ENCODE data around the gene VWA3A.
A peak's percentile ranks its signal among the peaks of the same experiment; 100 is the strongest.
"Not testable (repeated sequence)": the region's sequence is repeated elsewhere in the genome, so short reads cannot be mapped to it uniquely, and the experiment has no call there.

Gene VWA3A

DNA sequence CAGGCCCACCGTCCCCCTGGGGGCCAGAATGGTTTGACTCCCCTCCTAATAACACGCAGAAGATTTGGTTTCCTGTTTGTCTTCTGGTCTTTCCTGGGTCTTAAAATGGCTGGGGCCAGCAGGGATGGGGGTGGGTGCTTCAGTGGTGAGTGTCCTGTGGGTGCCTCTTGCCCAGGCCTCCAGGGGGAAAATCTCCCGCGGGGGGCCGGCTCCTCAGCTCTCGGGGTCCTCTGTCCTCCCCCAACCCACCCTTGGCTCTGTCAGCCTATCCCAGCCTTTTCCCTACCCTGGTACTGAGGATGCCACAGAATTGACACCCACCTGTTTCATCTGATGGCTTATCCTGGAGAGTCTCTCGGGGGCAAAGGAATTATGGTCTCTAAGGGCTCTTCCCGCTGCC lies 46.1 kb downstream of the VWA3A start:
- no peak for DNase-seq (ENCODE audit: low read depth in 2 of 3, low spot score in 1 of 3)

- DNase-seq (ENCODE audit: low read depth in 2 of 3, low spot score in 1 of 3) = no peak
Measured at GRCh38 chr16:22139008-22139407, 46.7 kb downstream of the VWA3A start.

DNA sequence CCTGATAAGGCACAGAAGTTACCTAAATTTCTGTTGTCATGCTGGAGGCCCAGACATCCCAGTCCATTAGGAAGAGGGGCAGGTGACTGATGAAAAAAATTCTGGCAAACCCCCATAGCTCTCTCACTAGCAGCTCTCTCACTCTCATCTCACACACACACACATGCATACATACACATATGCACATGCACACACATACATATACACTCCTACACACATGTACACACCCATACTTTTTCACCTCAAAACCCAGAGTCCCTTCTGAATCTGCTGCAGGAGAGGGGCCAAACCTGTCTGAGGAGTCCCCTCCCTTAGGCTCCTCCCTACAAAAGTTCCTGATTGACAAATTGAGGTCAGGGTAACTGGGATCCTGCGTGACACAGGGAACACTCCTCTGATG lies 47.4 kb downstream of the VWA3A start:
- DNase-seq (ENCODE audit: low read depth in 2 of 3, low spot score in 1 of 3) = no peak

DNA sequence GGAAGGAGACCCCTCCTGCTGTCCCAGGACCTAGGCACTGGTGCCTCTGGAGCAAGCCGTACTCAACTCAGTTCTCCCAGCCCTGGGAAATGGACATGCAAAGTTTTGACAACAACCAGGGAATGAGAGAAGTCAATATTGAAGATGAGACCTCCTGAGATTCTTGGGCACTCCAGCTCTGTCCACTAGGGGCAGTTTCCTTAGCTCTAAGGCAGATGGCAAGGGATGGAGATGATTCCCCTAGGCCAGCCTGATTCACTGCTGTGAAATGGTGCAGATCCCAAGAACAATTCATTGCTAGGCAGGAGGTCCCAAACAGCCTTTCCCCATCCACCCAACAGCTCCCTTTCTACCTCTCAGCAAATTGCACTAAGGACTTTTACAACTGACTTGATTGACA lies 49.4 kb downstream of the VWA3A start:
- no peak for DNase-seq (ENCODE audit: low read depth in 2 of 3, low spot score in 1 of 3)

DNA sequence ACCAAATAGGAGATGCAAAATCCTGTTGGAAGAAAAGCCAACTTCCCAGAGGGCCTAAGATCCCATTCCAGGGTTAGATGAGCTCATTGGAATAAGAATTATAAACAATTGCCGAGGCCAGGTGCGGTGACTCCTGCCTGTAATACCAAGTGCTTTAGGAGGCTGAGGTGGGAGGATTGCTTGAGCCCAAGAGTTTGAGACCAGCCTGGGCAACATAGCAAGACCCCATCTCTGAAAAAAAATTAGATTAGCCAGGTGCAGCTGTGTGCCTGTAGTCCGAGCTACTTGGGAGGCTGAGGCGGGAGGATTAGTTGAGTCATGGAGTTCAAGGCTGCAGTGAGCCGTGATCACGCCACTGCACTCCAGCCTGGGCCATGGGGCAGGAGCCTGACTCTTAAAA lies 52.2 kb downstream of the VWA3A start:
- no peak for DNase-seq (ENCODE audit: low read depth in 2 of 3, low spot score in 1 of 3)

DNA sequence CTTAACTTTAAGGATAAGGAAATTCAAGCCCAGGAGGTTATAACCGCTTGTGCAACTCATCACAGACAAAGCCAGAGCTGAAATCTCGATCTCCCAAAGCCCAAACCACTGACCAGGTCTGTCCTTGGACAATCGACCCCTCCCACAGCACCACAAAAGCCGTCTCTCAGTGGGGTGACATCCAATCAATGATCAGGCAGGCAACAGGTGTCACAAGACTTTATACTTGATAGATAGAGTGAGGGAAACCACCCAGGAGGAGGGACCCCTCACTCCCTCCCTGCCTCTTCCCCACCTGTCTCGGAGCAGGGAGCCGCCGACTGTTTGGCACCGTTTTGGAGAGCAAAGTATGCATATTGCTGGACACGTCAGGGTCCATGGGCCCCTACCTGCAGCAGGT lies 55.5 kb downstream of the VWA3A start:
- no peak for DNase-seq (ENCODE audit: low read depth in 2 of 3, low spot score in 1 of 3)

DNA sequence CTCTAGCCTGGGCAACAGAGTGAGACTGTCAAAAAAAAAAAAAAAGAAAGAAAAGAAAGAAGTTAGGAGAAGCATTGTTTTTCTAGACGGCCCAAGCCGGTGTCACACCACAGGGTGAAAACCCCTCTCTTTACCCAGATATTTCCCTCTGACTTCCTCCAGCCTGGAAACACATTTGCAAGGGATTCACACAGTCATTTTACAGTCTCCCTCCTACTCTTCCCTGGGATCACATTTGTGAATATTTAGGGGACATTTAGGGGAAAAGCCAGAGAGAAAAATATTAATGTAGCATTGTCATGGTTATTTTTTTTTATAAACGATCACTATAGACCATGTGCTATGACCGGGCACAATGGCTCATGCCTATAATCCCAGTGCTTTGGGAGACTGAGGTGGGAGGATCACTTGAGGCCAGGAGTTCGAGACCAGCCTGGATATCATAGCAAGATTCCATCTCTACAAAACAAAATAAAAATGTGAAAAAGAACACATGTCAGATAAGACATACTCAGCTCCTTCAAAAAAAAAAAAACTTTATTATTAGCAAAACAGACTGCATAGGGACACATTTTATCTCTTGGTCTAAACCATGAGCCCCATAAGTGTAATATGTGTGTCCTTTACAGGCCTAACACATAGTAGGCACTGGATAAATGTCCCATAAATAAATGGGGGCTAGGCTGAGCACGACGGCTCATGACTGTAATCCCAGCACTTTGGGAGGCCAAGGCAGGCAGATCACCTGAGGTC lies 59.1 kb downstream of the VWA3A start:
- no peak for DNase-seq (ENCODE audit: low read depth in 2 of 3, low spot score in 1 of 3)

DNA sequence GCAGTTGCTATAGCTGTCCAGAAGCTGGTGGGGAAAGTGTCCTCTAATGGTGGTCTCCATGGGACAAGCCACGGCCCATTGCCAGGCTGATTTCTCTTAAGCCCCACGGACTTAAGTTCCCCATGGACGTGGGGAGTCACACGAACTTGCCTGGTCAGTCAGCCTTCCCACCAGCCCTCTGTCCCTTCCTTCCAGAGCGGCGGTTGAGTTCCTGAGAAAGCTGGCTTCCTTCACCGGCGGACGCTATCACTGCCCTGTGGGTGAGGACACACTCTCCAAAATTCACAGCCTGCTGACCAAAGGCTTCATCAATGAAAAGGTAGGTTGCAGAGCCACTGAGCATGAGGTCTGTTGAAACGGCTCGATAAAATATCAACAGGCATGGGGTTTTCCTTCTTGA lies 60.0 kb downstream of the VWA3A start:
- no peak for DNase-seq (ENCODE audit: low read depth in 2 of 3, low spot score in 1 of 3)

DNA sequence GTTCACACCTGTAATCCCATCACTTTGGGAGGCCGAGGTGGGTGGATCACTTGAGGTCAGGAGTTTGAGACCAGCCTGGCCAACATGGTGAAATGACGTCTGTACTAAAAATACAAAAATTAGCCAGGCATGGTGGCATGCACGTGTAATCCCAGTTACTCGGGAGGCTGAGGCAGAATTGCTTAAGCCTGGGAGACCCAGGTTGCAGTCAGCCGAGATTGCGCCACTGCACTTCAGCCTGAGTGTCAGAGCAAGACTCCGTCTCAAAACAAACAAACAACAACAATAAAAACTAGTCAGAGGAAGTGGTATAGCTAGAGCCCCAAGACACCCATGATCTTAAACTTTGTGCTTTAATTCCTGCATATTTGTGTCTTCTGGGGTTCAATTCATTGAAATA lies 60.7 kb downstream of the VWA3A start:
- not testable (repeated sequence) for DNase-seq (ENCODE audit: low read depth in 2 of 3, low spot score in 1 of 3)

DNA sequence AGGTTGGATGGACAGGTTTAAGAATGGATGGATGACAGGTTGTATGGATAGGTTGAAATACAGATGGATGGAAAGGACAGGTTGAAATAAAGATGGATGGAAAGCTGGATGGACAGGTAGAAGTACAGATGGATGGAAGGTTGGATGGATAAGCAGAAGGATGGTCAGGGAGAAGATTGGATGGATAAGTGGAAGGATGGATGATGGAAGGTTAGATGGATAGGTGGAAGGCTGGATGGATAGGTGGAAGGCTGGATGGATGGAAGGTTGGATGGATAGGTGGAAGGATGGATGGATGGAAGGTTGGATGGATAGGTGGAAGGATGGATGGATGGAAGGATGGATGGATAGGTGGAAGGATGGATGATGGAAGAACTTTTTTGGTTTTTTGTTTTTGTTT lies 69.1 kb downstream of the VWA3A start:
- no peak for DNase-seq (ENCODE audit: low read depth in 2 of 3, low spot score in 1 of 3)

- DNase-seq (ENCODE audit: low read depth in 2 of 3, low spot score in 1 of 3) = peak in 1 of 3 donors; percentile 13
Measured at GRCh38 chr16:22161999-22162655, 69.8 kb downstream of the VWA3A start, which contains the start of gene SDR42E2. Gene SDR42E2 (plus strand): TSS chr16:22162506. CDS start chr16:22165583, 3,077 bp downstream.

DNA sequence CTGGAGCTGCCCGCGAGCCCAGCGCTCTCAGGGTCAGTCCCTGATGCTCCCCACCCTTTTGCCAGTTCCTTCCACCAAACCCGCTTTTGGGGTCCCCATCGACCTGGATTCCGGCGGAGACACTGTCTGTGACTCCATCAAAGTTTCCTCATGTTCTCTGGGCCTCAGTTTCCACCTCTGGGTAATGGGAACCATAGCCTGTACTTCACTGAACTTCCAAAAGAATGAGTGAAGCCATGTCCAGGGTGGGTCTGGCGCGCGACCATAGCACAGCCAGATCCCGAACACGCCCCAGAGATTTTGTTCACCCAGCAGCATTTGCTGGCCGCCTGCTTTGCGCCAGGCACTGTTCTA lies 70.3 kb downstream of the VWA3A start:
- DNase-seq (ENCODE audit: low read depth in 2 of 3, low spot score in 1 of 3) = no peak

DNA sequence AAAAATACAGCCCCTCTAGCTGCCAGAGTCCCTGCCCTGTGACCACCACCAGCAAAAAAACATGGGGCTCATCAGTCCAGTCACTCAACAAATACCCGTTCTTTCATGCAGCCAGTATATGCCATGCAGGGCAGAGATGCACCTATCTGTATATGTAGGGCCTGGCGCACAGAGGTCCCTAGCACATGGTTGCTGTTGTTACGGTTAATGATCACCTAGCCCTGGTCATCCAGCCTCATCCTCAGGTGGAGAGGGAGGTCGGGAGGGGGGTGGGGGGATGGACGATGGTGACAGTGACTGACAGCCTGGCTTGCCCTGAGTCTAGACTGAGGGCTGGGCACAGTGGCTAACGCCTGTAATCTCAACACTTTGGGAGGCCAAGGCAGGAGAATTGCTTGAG lies 71.5 kb downstream of the VWA3A start:
- no peak for DNase-seq (ENCODE audit: low read depth in 2 of 3, low spot score in 1 of 3)

DNA sequence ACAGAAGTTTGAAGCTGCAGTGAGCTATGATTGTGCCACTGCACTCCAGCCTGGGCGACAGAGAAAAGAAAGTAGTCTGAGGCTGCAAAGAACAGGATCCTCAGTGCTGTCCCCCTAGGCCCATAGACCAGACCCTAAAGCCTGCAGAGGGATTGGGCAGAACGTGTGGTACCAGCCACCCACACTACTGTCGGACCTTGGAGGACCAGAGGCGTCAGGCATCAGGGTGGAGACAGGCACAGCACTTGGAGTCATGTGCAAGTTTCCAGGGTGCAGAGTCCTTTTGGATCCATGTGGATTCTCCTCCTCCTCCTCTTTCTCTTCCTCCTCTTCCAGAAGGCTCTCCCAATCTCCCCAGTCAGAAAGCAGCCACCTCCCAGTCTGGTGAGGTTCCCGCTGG lies 72.1 kb downstream of the VWA3A start:
- no peak for DNase-seq (ENCODE audit: low read depth in 2 of 3, low spot score in 1 of 3)

DNA sequence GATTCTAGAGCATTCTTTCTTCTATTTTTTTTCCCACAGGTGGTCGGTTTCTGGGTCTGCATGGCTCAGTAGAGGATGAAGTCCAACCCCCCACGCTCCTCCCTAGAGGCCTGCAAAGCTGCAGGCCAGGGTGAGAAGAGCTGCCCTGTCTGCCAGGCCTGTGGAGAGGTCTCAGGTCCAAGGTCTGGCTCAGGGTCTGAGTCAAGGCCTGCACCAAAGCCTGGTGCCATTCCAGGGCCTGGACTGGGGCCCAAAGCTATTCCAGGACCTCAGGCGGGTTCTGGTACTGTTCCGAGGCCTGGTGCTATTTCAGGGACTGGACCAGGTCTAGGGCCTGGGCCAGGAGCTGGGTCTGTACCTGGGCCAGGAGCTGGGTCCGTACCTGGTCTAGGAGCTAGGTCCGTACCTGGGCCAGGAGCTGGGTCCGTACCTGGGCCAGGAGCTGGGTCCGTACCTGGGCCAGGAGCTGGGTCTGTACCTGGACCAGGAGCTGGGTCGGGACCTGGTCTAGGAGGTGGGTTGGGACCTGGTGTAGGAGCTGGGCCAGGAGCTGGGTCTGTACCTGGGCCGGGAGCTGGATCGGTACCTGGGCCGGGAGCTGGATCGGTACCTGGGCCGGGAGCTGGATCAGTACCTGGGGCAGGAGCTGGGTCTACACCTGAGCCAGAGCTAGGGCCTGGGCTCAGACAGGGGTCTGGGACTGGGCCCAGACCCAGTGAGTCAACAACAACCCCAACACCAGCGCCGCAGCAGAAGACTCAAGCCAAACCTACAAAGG lies 73.4 kb downstream of the VWA3A start:
- DNase-seq (ENCODE audit: low read depth in 2 of 3, low spot score in 1 of 3) = no peak

- no peak for DNase-seq (ENCODE audit: low read depth in 2 of 3, low spot score in 1 of 3)
Measured at GRCh38 chr16:22171953-22172352, 79.6 kb downstream of the VWA3A start.

- not testable (repeated sequence) for DNase-seq (ENCODE audit: low read depth in 2 of 3, low spot score in 1 of 3)
Measured at GRCh38 chr16:22172642-22173041, 80.3 kb downstream of the VWA3A start.

GRCh38 chr16:22174642-22175041 lies 82.3 kb downstream of the VWA3A start:
- DNase-seq (ENCODE audit: low read depth in 2 of 3, low spot score in 1 of 3) = no peak

GRCh38 chr16:22177968-22178930 lies 85.9 kb downstream of the VWA3A start:
- no peak for DNase-seq (ENCODE audit: low read depth in 2 of 3, low spot score in 1 of 3)

- no peak for DNase-seq (ENCODE audit: low read depth in 2 of 3, low spot score in 1 of 3)
Measured at GRCh38 chr16:22181426-22181825, 89.1 kb downstream of the VWA3A start.

DNA sequence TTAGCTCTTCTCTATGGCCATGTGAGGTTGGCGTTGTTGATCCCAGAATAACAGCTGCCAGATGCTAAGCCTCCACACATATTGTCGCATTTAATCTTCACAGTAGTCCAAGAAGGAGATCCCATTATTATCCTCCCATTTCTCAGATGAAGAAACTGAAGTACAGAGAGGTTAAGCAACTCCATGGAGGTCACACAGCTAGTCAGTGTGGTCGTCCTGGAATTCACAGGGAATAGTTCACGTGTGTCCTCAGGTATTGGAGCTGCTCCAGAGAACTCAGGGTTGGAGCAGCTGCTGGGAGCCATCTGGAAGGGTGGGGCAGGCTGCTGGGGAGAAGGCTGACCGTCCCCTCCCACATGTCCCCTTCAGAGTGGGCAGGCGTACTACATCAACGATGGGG lies 89.5 kb downstream of the VWA3A start:
- no peak for DNase-seq (ENCODE audit: low read depth in 2 of 3, low spot score in 1 of 3)
